GM19023 (cell line): ENCODE results near the gene NUTM2D.
"Not testable (repeated sequence)": the region's sequence is repeated elsewhere in the genome, so short reads cannot be mapped to it uniquely, and the experiment has no call there.

Source experiments
- ATAC-seq: cut with Tn5 transposase; IDR thresholded peaks from one replicate; pipeline ENCODE4 v1.9.1; 2021; ENCODE audit warnings: mild to moderate bottlenecking, moderate library complexity; ENCODE audit not compliant: unreplicated experiment

Gene NUTM2D

GRCh38 chr10:87369514-87370112, 12.1 kb downstream of the NUTM2D start:
- not testable (repeated sequence) for ATAC-seq

- not testable (repeated sequence) for ATAC-seq
Measured at GRCh38 chr10:87374091-87374490, 16.5 kb downstream of the NUTM2D start.

DNA sequence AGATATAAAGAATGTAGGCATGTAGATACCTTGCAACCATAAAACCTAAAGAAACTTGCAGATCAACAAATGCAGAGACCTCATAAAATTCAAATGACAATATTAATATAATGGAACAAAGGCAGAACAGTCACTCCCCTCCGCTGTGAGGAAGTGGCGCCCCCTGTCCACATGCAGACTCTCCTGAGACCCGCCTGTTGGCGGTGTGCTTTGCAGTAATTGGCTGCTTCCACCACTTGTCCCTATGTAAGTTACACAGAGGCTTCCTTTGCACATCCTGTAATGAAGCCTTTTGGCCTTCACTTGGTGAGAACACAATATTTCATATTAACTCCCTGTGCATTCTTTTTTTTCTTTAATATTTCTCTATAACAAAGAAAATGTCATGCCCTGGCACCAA, 21.6 kb downstream of the NUTM2D start:
- ATAC-seq = not testable (repeated sequence)

DNA sequence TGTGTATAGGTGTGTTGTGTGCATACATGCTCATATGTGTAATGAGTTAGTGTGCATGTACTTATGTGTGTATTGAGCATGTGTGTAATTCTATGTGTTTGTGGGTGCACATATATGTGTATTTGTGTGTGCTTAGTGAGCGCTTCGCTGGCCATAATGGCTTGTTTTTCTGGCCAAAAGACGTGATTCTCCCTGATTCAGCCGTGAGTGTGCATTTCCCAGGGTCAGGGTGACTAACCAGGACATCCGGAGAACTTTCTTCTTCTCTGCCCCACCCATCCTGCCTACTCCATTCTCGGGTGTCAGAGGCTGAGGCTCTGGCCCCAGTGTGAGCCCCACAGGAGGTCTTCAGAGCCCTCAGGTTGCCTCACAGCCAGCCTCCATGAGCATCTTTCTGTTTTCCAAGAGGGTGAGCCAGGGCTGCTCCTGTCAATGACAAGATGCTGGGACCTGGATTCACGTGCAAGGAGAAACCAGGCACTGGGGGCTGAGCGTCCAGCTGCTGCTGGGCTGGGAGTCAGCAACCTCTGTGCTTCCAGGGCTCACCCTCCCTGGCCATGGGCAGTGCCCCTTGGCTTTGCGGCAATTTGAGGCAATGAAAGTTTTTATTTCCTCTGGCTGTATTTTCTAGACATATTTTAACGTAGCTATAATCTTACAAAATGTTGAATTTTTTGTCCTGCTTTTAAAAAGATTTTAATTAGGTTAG, 25.8 kb downstream of the NUTM2D start:
- ATAC-seq = not testable (repeated sequence)

DNA sequence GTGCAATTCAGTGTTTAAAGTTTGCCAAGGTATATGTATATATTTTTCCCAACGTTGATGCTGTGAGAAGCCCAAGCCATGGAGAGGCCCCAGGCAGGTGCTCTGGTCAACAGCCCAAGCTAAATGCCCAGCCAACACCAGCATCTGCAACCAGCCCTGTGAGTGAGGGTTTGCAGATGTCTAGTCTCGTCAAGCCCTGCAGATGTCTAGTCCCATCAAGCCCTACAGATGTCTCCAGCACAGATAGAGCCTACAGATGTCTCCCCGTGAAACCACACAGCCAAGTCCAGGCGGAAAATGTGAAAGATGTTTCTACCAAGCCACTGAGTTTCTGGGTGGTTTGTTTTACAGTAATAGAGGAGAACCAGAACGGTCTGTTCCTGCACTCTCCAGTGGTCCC, 26.7 kb downstream of the NUTM2D start:
- ATAC-seq = not testable (repeated sequence)

DNA sequence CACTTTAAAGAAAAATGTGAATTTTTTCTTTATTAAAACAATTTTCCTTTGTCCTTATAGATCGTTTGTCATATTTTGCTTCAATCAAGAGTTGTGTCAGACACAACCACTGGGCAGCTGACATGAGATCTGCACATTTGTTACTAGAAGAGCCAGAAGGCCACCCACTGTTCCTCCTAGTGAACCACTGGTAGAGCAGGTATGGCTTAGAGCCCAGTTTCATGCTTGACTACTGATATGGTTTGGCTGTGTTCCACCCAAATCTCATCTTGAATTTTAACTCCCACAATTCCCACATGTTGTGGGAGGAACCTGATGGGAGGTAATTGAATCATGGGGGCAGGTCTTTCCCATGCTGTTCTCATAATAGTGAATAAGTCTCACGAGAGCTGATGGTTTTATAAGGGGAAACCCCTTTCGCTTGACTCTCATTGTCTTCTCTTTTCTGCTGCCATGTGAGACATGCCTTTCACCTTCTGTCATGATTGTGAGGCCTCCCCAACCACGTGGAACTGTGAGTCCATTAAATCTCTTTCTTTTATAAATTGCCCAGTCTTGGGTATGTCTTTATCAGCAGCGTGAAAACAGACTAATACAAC, 28.3 kb downstream of the NUTM2D start:
- not testable (repeated sequence) for ATAC-seq

GRCh38 chr10:87391360-87391759, 33.8 kb downstream of the NUTM2D start:
- ATAC-seq = not testable (repeated sequence)

- ATAC-seq = not testable (repeated sequence)
Measured at GRCh38 chr10:87396206-87396605, 38.7 kb downstream of the NUTM2D start.

- not testable (repeated sequence) for ATAC-seq
Measured at GRCh38 chr10:87398436-87398835, 40.9 kb downstream of the NUTM2D start.

GRCh38 chr10:87407516-87408467, 50.2 kb downstream of the NUTM2D start:
- ATAC-seq = not testable (repeated sequence)

GRCh38 chr10:87413921-87414320, 56.4 kb downstream of the NUTM2D start:
- not testable (repeated sequence) for ATAC-seq
